HepG2 (cell line): ENCODE data around the gene ATE1. TPM values are rescaled to one million over a fixed set of nuclear protein-coding genes. Genes with fewer than 3 reads are reported as not detected.

ENCODE experiments used
- FOXK1 ChIP-seq: sonication (generic); formaldehyde crosslinking; IDR thresholded peaks from 2 replicates; pipeline ENCODE4 v1.4.0; 2020; ENCODE audit warnings: low read depth, missing genetic modification reagents, borderline replicate concordance
- GTF2F1 ChIP-seq: fragments of 150-350 bp; IDR thresholded peaks from 2 replicates; pipeline ENCODE4 v1.6.1; 2014; ENCODE audit warnings: low read length
- HDAC6 ChIP-seq: fragments of 200-600 bp; sonication (generic); IDR thresholded peaks from 2 replicates; pipeline ENCODE4 v1.7.0; 2017; ENCODE audit warnings: mild to moderate bottlenecking, antibody characterized with exemption, low read length, low read depth
- HMGA1 ChIP-seq: sonication (generic); formaldehyde crosslinking; conservative IDR thresholded peaks from 2 replicates; pipeline ENCODE4 v1.4.0; 2020; ENCODE audit warnings: missing genetic modification reagents
- KDM1A ChIP-seq: IDR thresholded peaks from 2 replicates; pipeline ENCODE4 v1.6.1; 2016; ENCODE audit warnings: missing compliant biosample characterization
- NBN ChIP-seq: fragments of 450-650 bp; conservative IDR thresholded peaks from 2 replicates; pipeline ENCODE4 v1.6.1; 2017
- NR1H2 ChIP-seq: sonication (generic); formaldehyde crosslinking; IDR thresholded peaks from 2 replicates; pipeline ENCODE4 v1.8.1; 2022; ENCODE audit warnings: low read depth, missing genetic modification reagents, borderline replicate concordance
- NR3C1 ChIP-seq: sonication (generic); formaldehyde crosslinking; IDR thresholded peaks from 2 replicates; pipeline ENCODE4 v1.4.0; 2020; ENCODE audit warnings: missing genetic modification reagents
- PCBP1 ChIP-seq: fragments of 200-400 bp; formaldehyde crosslinking; IDR thresholded peaks from 2 replicates; pipeline ENCODE4 v1.6.1; 2017; ENCODE audit warnings: mild to moderate bottlenecking, low read depth, low read length, borderline replicate concordance
- SIN3A ChIP-seq: IDR thresholded peaks from 2 replicates; pipeline ENCODE4 v1.6.1; 2011; ENCODE audit warnings: low read depth, mild to moderate bottlenecking, control low read depth, low read length, borderline replicate concordance
- SOX6 ChIP-seq, 2 experiments: fragments of 450-650 bp in 1 of 2; sonication (generic) in 1 of 2; formaldehyde crosslinking in 1 of 2; IDR thresholded peaks; 2 replicates each; pipeline versions ENCODE4 v1.4.0 to v1.6.1; 2017 to 2020; ENCODE audit warnings: antibody characterized with exemption in 1 of 2, mild to moderate bottlenecking in 1 of 2, missing genetic modification reagents in 1 of 2
- TGIF2 ChIP-seq: IDR thresholded peaks from 2 replicates; pipeline ENCODE4 v1.6.1; 2016; ENCODE audit warnings: control low read depth, missing compliant biosample characterization
- TRIM24 ChIP-seq: sonication (generic); formaldehyde crosslinking; IDR thresholded peaks from 2 replicates; pipeline ENCODE4 v1.8.0; 2022; ENCODE audit warnings: mild to moderate bottlenecking, missing genetic modification reagents
- ZNF350 ChIP-seq: sonication (generic); formaldehyde crosslinking; IDR thresholded peaks from 2 replicates; pipeline ENCODE4 v1.4.0; 2020; ENCODE audit warnings: mild to moderate bottlenecking, low read depth, missing genetic modification reagents, borderline replicate concordance
- ZNF510 ChIP-seq: sonication (generic); formaldehyde crosslinking; IDR thresholded peaks from 2 replicates; pipeline ENCODE4 v1.4.0; 2020; ENCODE audit warnings: low read depth, mild to moderate bottlenecking, missing genetic modification reagents
- ZNF546 ChIP-seq: sonication (generic); formaldehyde crosslinking; conservative IDR thresholded peaks from 2 replicates; pipeline ENCODE4 v1.8.1; 2023; ENCODE audit warnings: mild to moderate bottlenecking, missing genetic modification reagents
- ZNF589 ChIP-seq: sonication (generic); formaldehyde crosslinking; conservative IDR thresholded peaks from 2 replicates; pipeline ENCODE4 v1.8.0; 2022; ENCODE audit warnings: mild to moderate bottlenecking, moderate library complexity, missing genetic modification reagents
- ZNF670 ChIP-seq: sonication (generic); formaldehyde crosslinking; IDR thresholded peaks from 2 replicates; pipeline ENCODE4 v1.8.0; 2022; ENCODE audit warnings: mild to moderate bottlenecking, missing genetic modification reagents, borderline replicate concordance
- ZNF766 ChIP-seq: sonication (generic); formaldehyde crosslinking; IDR thresholded peaks from 2 replicates; pipeline ENCODE4 v1.5.0; 2020; ENCODE audit warnings: missing genetic modification reagents, borderline replicate concordance
- polyA plus RNA-seq, 8 experiments: library from polyadenylated mRNA; depleted of rRNA in 3 of 8; stranded (reverse) in 7 of 8; unstranded in 1 of 8; fragments of >200 nt; fragmentation: Illumina TruSeq in 4 of 8; extraction: Trizol in 4 of 8; gene quantifications; 2 replicates each; pipeline versions ENCODE4 v1.2.1 to v1.2.3, GENCODE V29; 2011 to 2016; ENCODE audit warnings: low read depth in 4 of 8, missing spikeins in 1 of 8, mixed read lengths in 1 of 8; ENCODE audit not compliant: insufficient read depth in 1 of 8
- total RNA-seq, 5 experiments: library from RNA; depleted of rRNA; stranded (reverse); fragments of >200 nt; fragmentation: Illumina TruSeq; extraction: Trizol; gene quantifications; 2 replicates each; pipeline ENCODE4 v1.2.3, GENCODE V29; 2016; ENCODE audit warnings: low read depth in 1 of 5
- TF ChIP-seq, protein P1 (sequence below): sonication (generic); formaldehyde crosslinking; conservative IDR thresholded peaks from 2 replicates; pipeline ENCODE4 v1.4.0; 2020; ENCODE audit warnings: missing genetic modification reagents
- TF ChIP-seq, protein P2 (sequence below): sonication (generic); formaldehyde crosslinking; IDR thresholded peaks from 2 replicates; pipeline ENCODE4 v1.5.0; 2020; ENCODE audit warnings: mild to moderate bottlenecking, missing genetic modification reagents
- TF ChIP-seq, protein P3 (sequence below): sonication (generic); formaldehyde crosslinking; IDR thresholded peaks from 2 replicates; pipeline ENCODE4 v1.5.1; 2020; ENCODE audit warnings: mild to moderate bottlenecking, missing genetic modification reagents

ATE1 gene
- total and polyA plus RNA-seq, 2 of the 13 experiments (the other 11 are each of a cell fraction or from before 2014, with no cell fraction given): 17.5 to 42.2 TPM

DNA sequence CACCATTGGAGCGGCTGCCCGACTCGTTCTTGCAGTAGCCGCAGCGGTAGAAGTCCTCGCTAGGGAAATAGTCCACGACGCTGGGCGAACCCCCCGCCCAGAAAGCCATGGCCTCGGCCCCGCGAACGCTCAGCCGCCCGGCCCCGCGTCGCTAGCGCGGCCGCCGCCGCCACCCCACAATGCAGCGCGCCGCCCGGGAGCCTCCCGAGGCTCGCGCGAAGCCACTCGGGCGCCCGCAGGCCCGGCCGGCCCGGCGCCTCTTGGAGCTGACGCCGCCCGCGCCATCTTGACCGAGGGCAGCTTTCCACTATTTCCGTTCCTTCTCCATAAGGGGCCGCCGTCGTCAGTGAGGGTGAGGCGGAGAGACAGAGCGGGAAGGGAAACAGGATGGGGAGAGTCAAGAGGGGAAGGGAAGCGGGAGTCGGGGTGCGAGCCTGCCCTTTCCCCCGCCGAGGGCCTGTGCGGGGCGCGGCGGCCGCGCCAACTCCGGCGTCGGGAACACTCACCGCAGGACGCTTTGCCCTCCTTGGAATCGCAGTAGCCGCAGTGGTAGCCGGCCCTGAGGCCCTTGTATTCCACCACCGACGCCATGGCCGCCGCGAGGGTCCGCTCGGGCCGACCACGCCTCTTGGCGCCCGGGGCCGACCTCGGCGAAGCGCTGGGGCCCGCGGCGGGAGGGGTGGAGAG lies at the start of gene ATE1 (continued):
- TF ChIP-seq FOXK1 (CRISPR knock-in tag) (0 out of 2 replicates have a peak, but pooled peaks have one; percentile 10), SIN3A (no peak; the same call in 1 of the 2 replicates), ZNF670 (CRISPR knock-in tag) (peak; percentile 68; the same call in 1 of the 2 replicates), ZNF350 (CRISPR knock-in tag) (peak; percentile 59; the same call in 1 of the 2 replicates), SOX6 (IDR thresholded peaks at IDR 0.05) (no peak), SOX6 (CRISPR knock-in tag; IDR thresholded peaks at IDR 0.05) (peak; percentile 8; the same call in 1 of the 2 replicates), NR1H2 (CRISPR knock-in tag) (no peak), ZNF589 (CRISPR knock-in tag) (peak; percentile 50; the same call in 1 of the 2 replicates), ZNF546 (CRISPR knock-in tag) (no peak), PCBP1 (0 out of 2 replicates have a peak, but pooled peaks have one; percentile 71), NBN (no peak), NR3C1 (CRISPR knock-in tag) (no peak), TRIM24 (CRISPR knock-in tag) (no peak), ZNF510 (CRISPR knock-in tag) (no peak), HMGA1 (no peak), ZNF766 (0 out of 2 replicates have a peak, but pooled peaks have one; percentile 34), KDM1A (CRISPR knock-in tag) (no peak), TGIF2 (no peak), HDAC6 (no peak), GTF2F1 (no peak)
- TF ChIP-seq, protein P1, sequence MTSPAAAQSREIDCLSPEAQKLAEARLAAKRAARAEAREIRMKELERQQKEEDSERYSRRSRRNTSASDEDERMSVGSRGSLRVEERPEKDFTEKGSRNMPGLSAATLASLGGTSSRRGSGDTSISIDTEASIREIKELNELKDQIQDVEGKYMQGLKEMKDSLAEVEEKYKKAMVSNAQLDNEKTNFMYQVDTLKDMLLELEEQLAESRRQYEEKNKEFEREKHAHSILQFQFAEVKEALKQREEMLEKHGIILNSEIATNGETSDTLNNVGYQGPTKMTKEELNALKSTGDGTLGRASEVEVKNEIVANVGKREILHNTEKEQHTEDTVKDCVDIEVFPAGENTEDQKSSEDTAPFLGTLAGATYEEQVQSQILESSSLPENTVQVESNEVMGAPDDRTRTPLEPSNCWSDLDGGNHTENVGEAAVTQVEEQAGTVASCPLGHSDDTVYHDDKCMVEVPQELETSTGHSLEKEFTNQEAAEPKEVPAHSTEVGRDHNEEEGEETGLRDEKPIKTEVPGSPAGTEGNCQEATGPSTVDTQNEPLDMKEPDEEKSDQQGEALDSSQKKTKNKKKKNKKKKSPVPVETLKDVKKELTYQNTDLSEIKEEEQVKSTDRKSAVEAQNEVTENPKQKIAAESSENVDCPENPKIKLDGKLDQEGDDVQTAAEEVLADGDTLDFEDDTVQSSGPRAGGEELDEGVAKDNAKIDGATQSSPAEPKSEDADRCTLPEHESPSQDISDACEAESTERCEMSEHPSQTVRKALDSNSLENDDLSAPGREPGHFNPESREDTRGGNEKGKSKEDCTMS (CRISPR knock-in tag): no peak
- TF ChIP-seq, protein P2, sequence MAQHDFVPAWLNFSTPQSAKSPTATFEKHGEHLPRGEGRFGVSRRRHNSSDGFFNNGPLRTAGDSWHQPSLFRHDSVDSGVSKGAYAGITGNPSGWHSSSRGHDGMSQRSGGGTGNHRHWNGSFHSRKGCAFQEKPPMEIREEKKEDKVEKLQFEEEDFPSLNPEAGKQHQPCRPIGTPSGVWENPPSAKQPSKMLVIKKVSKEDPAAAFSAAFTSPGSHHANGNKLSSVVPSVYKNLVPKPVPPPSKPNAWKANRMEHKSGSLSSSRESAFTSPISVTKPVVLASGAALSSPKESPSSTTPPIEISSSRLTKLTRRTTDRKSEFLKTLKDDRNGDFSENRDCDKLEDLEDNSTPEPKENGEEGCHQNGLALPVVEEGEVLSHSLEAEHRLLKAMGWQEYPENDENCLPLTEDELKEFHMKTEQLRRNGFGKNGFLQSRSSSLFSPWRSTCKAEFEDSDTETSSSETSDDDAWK: no peak
- TF ChIP-seq, protein P3, sequence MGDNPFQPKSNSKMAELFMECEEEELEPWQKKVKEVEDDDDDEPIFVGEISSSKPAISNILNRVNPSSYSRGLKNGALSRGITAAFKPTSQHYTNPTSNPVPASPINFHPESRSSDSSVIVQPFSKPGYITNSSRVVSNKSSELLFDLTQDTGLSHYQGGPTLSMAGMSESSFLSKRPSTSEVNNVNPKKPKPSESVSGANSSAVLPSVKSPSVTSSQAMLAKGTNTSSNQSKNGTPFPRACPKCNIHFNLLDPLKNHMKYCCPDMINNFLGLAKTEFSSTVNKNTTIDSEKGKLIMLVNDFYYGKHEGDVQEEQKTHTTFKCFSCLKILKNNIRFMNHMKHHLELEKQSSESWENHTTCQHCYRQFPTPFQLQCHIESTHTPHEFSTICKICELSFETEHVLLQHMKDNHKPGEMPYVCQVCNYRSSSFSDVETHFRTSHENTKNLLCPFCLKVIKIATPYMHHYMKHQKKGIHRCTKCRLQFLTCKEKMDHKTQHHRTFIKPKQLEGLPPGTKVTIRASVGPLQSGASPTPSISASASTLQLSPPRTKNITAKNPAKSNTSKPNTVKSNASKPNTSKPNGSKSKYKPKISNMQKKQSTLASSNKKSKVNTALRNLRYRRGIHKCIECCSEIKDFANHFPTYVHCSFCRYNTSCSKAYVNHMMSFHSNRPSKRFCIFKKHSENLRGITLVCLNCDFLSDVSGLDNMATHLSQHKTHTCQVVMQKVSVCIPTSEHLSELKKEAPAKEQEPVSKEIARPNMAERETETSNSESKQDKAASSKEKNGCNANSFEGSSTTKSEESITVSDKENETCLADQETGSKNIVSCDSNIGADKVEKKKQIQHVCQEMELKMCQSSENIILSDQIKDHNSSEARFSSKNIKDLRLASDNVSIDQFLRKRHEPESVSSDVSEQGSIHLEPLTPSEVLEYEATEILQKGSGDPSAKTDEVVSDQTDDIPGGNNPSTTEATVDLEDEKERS (CRISPR knock-in tag): no peak
